HEK293 (cell line): ENCODE results near the gene SLC22A8.

Experiments used
- CTCF ChIA-PET: fragments of 350-600 bp; formaldehyde crosslinking; extraction: SDS; loops from one replicate; lab custom pipeline; 2021; ENCODE audit warnings: antibody characterized with exemption; lab: Yijun Ruan, JAX
- POLR2A ChIA-PET: fragments of 300-600 bp; formaldehyde crosslinking; extraction: SDS; loops from one replicate; lab custom pipeline; 2020; ENCODE audit warnings: antibody characterized with exemption, inconsistent platforms; lab: Yijun Ruan, JAX
- H3K27ac ChIP-seq: fragments of 200-500 bp; sonication (Bioruptor generic); 2 replicates; pipeline ENCODE4 v1.5.1; 2014; ENCODE audit warnings: low read depth, low read length, control low read depth, inconsistent platforms; ENCODE audit errors: extremely low read depth
- H3K36me3 ChIP-seq, 2 experiments: fragments of 200-500 bp in 1 of 2; sonication (Bioruptor generic) in 1 of 2; 1 replicate in 1 of 2; 2 replicates in 1 of 2; pipeline ENCODE4 v1.5.1; 2014 to 2017; ENCODE audit warnings: inconsistent platforms in 2 of 2, low read length in 2 of 2; ENCODE audit not compliant: control insufficient read depth in 2 of 2, insufficient read depth in 1 of 2
- H3K4me1 ChIP-seq: fragments of 200-500 bp; sonication (Bioruptor generic); 2 replicates; pipeline ENCODE4 v1.5.1; 2014; ENCODE audit warnings: mild to moderate bottlenecking, low read length, inconsistent platforms; ENCODE audit not compliant: control insufficient read depth, insufficient read depth
- H3K4me3 ChIP-seq: 2 replicates; pipeline ENCODE4 v1.5.1; 2011; ENCODE audit warnings: low read depth, mild to moderate bottlenecking, control low read depth, low read length, moderate library complexity
- H3K9me3 ChIP-seq: fragments of 200-500 bp; sonication (Bioruptor generic); 2 replicates; pipeline ENCODE4 v1.5.1; 2014; ENCODE audit warnings: low read depth, low read length, inconsistent platforms; ENCODE audit not compliant: control insufficient read depth, insufficient read depth
- CTCF ChIP-seq: fragments of 450-650 bp; formaldehyde crosslinking; IDR thresholded peaks from 2 replicates; pipeline ENCODE4 v1.5.1; 2016; ENCODE audit warnings: missing biosample characterization, missing genetic modification characterization
- PATZ1 ChIP-seq: fragments of 450-650 bp; formaldehyde crosslinking; IDR thresholded peaks from 2 replicates; pipeline ENCODE4 v1.5.1; 2016; ENCODE audit warnings: missing biosample characterization, missing genetic modification characterization
- YY2 ChIP-seq: fragments of 450-650 bp; formaldehyde crosslinking; IDR thresholded peaks from 2 replicates; pipeline ENCODE4 v1.5.1; 2016; ENCODE audit warnings: missing biosample characterization, missing genetic modification characterization
- ZBTB8A ChIP-seq: fragments of 450-650 bp; formaldehyde crosslinking; IDR thresholded peaks from 2 replicates; pipeline ENCODE4 v1.5.1; 2016; ENCODE audit warnings: missing biosample characterization, missing genetic modification characterization
- ZFHX2 ChIP-seq: fragments of 450-650 bp; formaldehyde crosslinking; conservative IDR thresholded peaks from 2 replicates; pipeline ENCODE4 v1.5.1; 2016; ENCODE audit warnings: missing biosample characterization, missing genetic modification characterization
- ZFP69B ChIP-seq: fragments of 450-650 bp; formaldehyde crosslinking; IDR thresholded peaks from 2 replicates; pipeline ENCODE4 v1.5.1; 2016; ENCODE audit warnings: missing biosample characterization, missing genetic modification characterization
- ZNF18 ChIP-seq: fragments of 450-650 bp; formaldehyde crosslinking; IDR thresholded peaks from 2 replicates; pipeline ENCODE4 v1.5.1; 2016; ENCODE audit warnings: missing biosample characterization, missing genetic modification characterization
- ZNF223 ChIP-seq: fragments of 450-650 bp; formaldehyde crosslinking; IDR thresholded peaks from 2 replicates; pipeline ENCODE4 v1.5.1; 2016; ENCODE audit warnings: missing biosample characterization, missing genetic modification characterization
- ZNF335 ChIP-seq: fragments of 450-650 bp; formaldehyde crosslinking; conservative IDR thresholded peaks from 2 replicates; pipeline ENCODE4 v1.5.1; 2016; ENCODE audit warnings: missing biosample characterization, missing genetic modification characterization
- ZNF350 ChIP-seq: fragments of 450-650 bp; formaldehyde crosslinking; IDR thresholded peaks from 2 replicates; pipeline ENCODE4 v1.5.0; 2017; ENCODE audit warnings: missing biosample characterization, mild to moderate bottlenecking, missing genetic modification characterization
- ZNF488 ChIP-seq: fragments of 450-650 bp; formaldehyde crosslinking; IDR thresholded peaks from 2 replicates; pipeline ENCODE4 v1.5.1; 2016; ENCODE audit warnings: missing biosample characterization, missing genetic modification characterization
- ZNF555 ChIP-seq: fragments of 450-650 bp; formaldehyde crosslinking; conservative IDR thresholded peaks from 2 replicates; pipeline ENCODE4 v1.5.1; 2017; ENCODE audit warnings: missing biosample characterization, mild to moderate bottlenecking, missing genetic modification characterization, inconsistent platforms
- ZNF639 ChIP-seq: fragments of 450-650 bp; formaldehyde crosslinking; IDR thresholded peaks from 2 replicates; pipeline ENCODE4 v1.5.1; 2016; ENCODE audit warnings: missing biosample characterization, missing genetic modification characterization
- ZNF704 ChIP-seq: fragments of 450-650 bp; formaldehyde crosslinking; IDR thresholded peaks from 2 replicates; pipeline ENCODE4 v1.5.1; 2016; ENCODE audit warnings: missing biosample characterization, missing genetic modification characterization
- ZNF785 ChIP-seq: fragments of 450-650 bp; formaldehyde crosslinking; IDR thresholded peaks from 2 replicates; pipeline ENCODE4 v1.5.1; 2016; ENCODE audit warnings: missing biosample characterization, missing genetic modification characterization
- ZSCAN30 ChIP-seq: fragments of 450-650 bp; IDR thresholded peaks from 2 replicates; pipeline ENCODE4 v1.5.1; 2018; ENCODE audit warnings: missing biosample characterization, mild to moderate bottlenecking, missing genetic modification characterization, moderate library complexity
- ZXDB ChIP-seq: fragments of 450-650 bp; formaldehyde crosslinking; IDR thresholded peaks from 2 replicates; pipeline ENCODE4 v1.5.1; 2016; ENCODE audit warnings: missing biosample characterization, missing genetic modification characterization

SLC22A8 gene

GRCh38 chr11:62974848-62975522 is 40.7 kb downstream of the SLC22A8 start (continued):
- no peak for TF ChIP-seq ZFHX2 (tag by site-specific recombination)
- peak; percentile 75 for TF ChIP-seq ZNF335
- TF ChIP-seq YY2 (tag by site-specific recombination): no peak
- TF ChIP-seq ZNF350: no peak
- TF ChIP-seq CTCF (tag by site-specific recombination): peak; percentile 74; the same call in 1 of the 2 replicates
- TF ChIP-seq ZBTB8A (tag by site-specific recombination): peak; percentile 76
- TF ChIP-seq PATZ1 (tag by site-specific recombination): 0 out of 2 replicates have a peak, but pooled peaks have one; percentile 38
- 0 out of 2 replicates have a peak, but pooled peaks have one; percentile 19 for TF ChIP-seq ZFP69B (tag by site-specific recombination)
- no peak for TF ChIP-seq ZNF488
- TF ChIP-seq ZXDB (tag by site-specific recombination): no peak
- TF ChIP-seq ZSCAN30 (tag by site-specific recombination): peak; percentile 92
- TF ChIP-seq ZNF18 (tag by site-specific recombination): peak; percentile 98

GRCh38 chr11:62965574-62965973 is 50.1 kb downstream of the SLC22A8 start:
- Histone ChIP-seq H3K4me1 (no peaks in the 10 kb centered on the region), H3K9me3 (no peaks in the 10 kb centered on the region), H3K27ac (no peak overlapping the region), H3K36me3 (no peaks in the 10 kb centered on the region), H3K4me3 (no peak overlapping the region)
- TF ChIP-seq ZNF785 (tag by site-specific recombination) (no peak), ZNF555 (tag by site-specific recombination) (no peak), ZNF223 (no peak), ZNF704 (no peak), ZNF639 (tag by site-specific recombination) (no peak)
- ChIA-PET POLR2A (interaction anchor here (0.6 kb wide), 1 partner anchor 81 kb away, joined by 4 read pairs; no protein-coding TSS in a partner anchor), CTCF (interaction anchor here (3.8 kb wide), 1 partner anchor 10 kb away, joined by 20 read pairs; no protein-coding TSS in a partner anchor)
